Ovary (tissue), 3 donors: ENCODE measurements around the gene LRRC32.

ENCODE experiments used
- CTCF ChIP-seq, 3 donors: fragments of 450-650 bp in 2 of 3; fragments of 200-600 bp in 1 of 3; IDR thresholded peaks; one replicate each; pipeline versions ENCODE4 v1.5.1 to v1.8.0; 2016 to 2022; ENCODE audit warnings: antibody characterized with exemption in 3 of 3, mild to moderate bottlenecking in 1 of 3
- POLR2A ChIP-seq: fragments of 450-650 bp; IDR thresholded peaks from one replicate; pipeline ENCODE4 v1.6.1; 2017; ENCODE audit warnings: antibody characterized with exemption, mild to moderate bottlenecking, moderate library complexity
- donor health status: DM: no; HTN: no; CAD: no.

- no peak for TF ChIP-seq POLR2A
- no peak for TF ChIP-seq CTCF (IDR thresholded peaks at IDR 0.05)
These were observed 16.2 kb downstream of the LRRC32 start for GRCh38 chr11:76654298-76654851.
